Measurements from ENCODE around the gene AMZ1.
A peak's percentile ranks its signal among the peaks of the same experiment; 100 is the strongest.

The AMZ1 gene
- 0.20 to 4.9 (median 1.3) reads per million in 9 experiments for total RNA-seq

GRCh38 chr7:2687881-2688318 lies at the start of gene AMZ1:
Gene AMZ1, plus strand, starts transcription at chr7:2688202. Its CDS starts 12,250 bp downstream, at chr7:2700452.
- ATAC-seq (replicated peaks): no peak
- H3K27me3 Mint-ChIP-seq: peaks cover 37 to 71% of the 10 kb centered on the region in 2 donors

GRCh38 chr7:2638224-2638991 lies 49.6 kb upstream of the AMZ1 start:
- no peak overlapping the region for H3K27ac Mint-ChIP-seq
- H3K27me3 Mint-ChIP-seq: no peaks in the 10 kb centered on the region
- peaks cover 4% of the 10 kb centered on the region for H3K36me3 Mint-ChIP-seq (ENCODE audit: insufficient read depth)
- ATAC-seq (replicated peaks) (no peak), DNase-seq (no peak)
- no peak overlapping the region for H3K4me3 Mint-ChIP-seq
- no peaks in the 10 kb centered on the region for H3K9me3 Mint-ChIP-seq
- peaks cover 15% of the 10 kb centered on the region in 2 donors for H3K4me1 Mint-ChIP-seq (ENCODE audit: low read depth in 2 of 2)

More at GRCh38 chr7:2687881-2688318, at the start of gene AMZ1:
- peaks cover 2% of the 10 kb centered on the region for H3K36me3 Mint-ChIP-seq (ENCODE audit: insufficient read depth)
- no peak within 1 kb of the TSS for H3K27ac Mint-ChIP-seq
- no peaks in the 10 kb centered on the region for H3K9me3 Mint-ChIP-seq
- peaks cover 8 to 14% of the 10 kb centered on the region in 2 donors for H3K4me1 Mint-ChIP-seq (ENCODE audit: low read depth in 2 of 2)
- no peak for DNase-seq
- peak within 1 kb of the TSS; percentile 23 to 54 for H3K4me3 Mint-ChIP-seq

GRCh38 chr7:2639181-2639681 lies 48.8 kb upstream of the AMZ1 start:
- H3K4me3 Mint-ChIP-seq: no peak overlapping the region
- H3K36me3 Mint-ChIP-seq (ENCODE audit: insufficient read depth): peaks cover 7% of the 10 kb centered on the region
- no peak for ATAC-seq (replicated peaks)
- no peaks in the 10 kb centered on the region for H3K9me3 Mint-ChIP-seq
- H3K27ac Mint-ChIP-seq: peak overlapping the region in 1 of 2 donors; percentile 41
- H3K4me1 Mint-ChIP-seq (ENCODE audit: low read depth in 2 of 2): peaks cover 7 to 13% of the 10 kb centered on the region in 2 donors
- H3K27me3 Mint-ChIP-seq: no peaks in the 10 kb centered on the region
- DNase-seq: no peak

GRCh38 chr7:2639695-2640481 lies 48.1 kb upstream of the AMZ1 start:
- H3K4me1 Mint-ChIP-seq (ENCODE audit: low read depth in 2 of 2): peaks cover 10 to 19% of the 10 kb centered on the region in 2 donors
- H3K4me3 Mint-ChIP-seq: no peak overlapping the region
- no peaks in the 10 kb centered on the region for H3K27me3 Mint-ChIP-seq
- H3K36me3 Mint-ChIP-seq (ENCODE audit: insufficient read depth): peaks cover 9% of the 10 kb centered on the region
- DNase-seq (no peak), ATAC-seq (replicated peaks) (no peak)
- no peak overlapping the region for H3K27ac Mint-ChIP-seq
- no peaks in the 10 kb centered on the region for H3K9me3 Mint-ChIP-seq

- Mint-ChIP-seq H3K36me3 (ENCODE audit: insufficient read depth) (peaks cover 13% of the 10 kb centered on the region), H3K27me3 (no peaks in the 10 kb centered on the region), H3K4me1 (ENCODE audit: low read depth in 2 of 2) (peaks cover 16 to 25% of the 10 kb centered on the region in 2 donors), H3K9me3 (no peaks in the 10 kb centered on the region), H3K4me3 (no peak overlapping the region), H3K27ac (no peak overlapping the region)
- DNase-seq (no peak), ATAC-seq (replicated peaks) (no peak)
Measured at GRCh38 chr7:2640482-2640830, 47.5 kb upstream of the AMZ1 start.

- H3K27me3 Mint-ChIP-seq: no peaks in the 10 kb centered on the region
- no peaks in the 10 kb centered on the region for H3K9me3 Mint-ChIP-seq
- H3K36me3 Mint-ChIP-seq (ENCODE audit: insufficient read depth): peaks cover 14% of the 10 kb centered on the region
- peaks cover 20 to 27% of the 10 kb centered on the region in 2 donors for H3K4me1 Mint-ChIP-seq (ENCODE audit: low read depth in 2 of 2)
- no peak for DNase-seq
- H3K4me3 Mint-ChIP-seq: no peak overlapping the region
- no peak overlapping the region for H3K27ac Mint-ChIP-seq
- no peak for ATAC-seq (replicated peaks)
Measured at GRCh38 chr7:2640846-2641316, 47.1 kb upstream of the AMZ1 start.

- no peak overlapping the region for H3K4me3 Mint-ChIP-seq
- no peaks in the 10 kb centered on the region for H3K9me3 Mint-ChIP-seq
- ATAC-seq (replicated peaks): no peak
- H3K27me3 Mint-ChIP-seq: no peaks in the 10 kb centered on the region
- DNase-seq: no peak
- peaks cover 14% of the 10 kb centered on the region for H3K36me3 Mint-ChIP-seq (ENCODE audit: insufficient read depth)
- no peak overlapping the region for H3K27ac Mint-ChIP-seq
- peaks cover 14 to 22% of the 10 kb centered on the region in 2 donors for H3K4me1 Mint-ChIP-seq (ENCODE audit: low read depth in 2 of 2)
Measured at GRCh38 chr7:2641406-2642393, 46.3 kb upstream of the AMZ1 start.

GRCh38 chr7:2643386-2644219 lies 44.4 kb upstream of the AMZ1 start:
- Mint-ChIP-seq H3K36me3 (ENCODE audit: insufficient read depth) (peaks cover 14% of the 10 kb centered on the region), H3K4me1 (ENCODE audit: low read depth in 2 of 2) (peaks cover 14 to 22% of the 10 kb centered on the region in 2 donors), H3K4me3 (peak overlapping the region in 1 of 2 donors; percentile 84), H3K9me3 (no peaks in the 10 kb centered on the region), H3K27me3 (no peaks in the 10 kb centered on the region), H3K27ac (no peak overlapping the region)
- ATAC-seq (replicated peaks): no peak
- no peak for DNase-seq

GRCh38 chr7:2644220-2644561 lies 43.8 kb upstream of the AMZ1 start:
- ATAC-seq (replicated peaks) (no peak), DNase-seq (no peak)
- Mint-ChIP-seq H3K36me3 (ENCODE audit: insufficient read depth) (peaks cover 14% of the 10 kb centered on the region), H3K4me1 (ENCODE audit: low read depth in 2 of 2) (peaks cover 14 to 22% of the 10 kb centered on the region in 2 donors), H3K4me3 (peak overlapping the region; percentile 83 to 84), H3K27ac (no peak overlapping the region), H3K9me3 (no peaks in the 10 kb centered on the region), H3K27me3 (no peaks in the 10 kb centered on the region)

- Mint-ChIP-seq H3K9me3 (no peaks in the 10 kb centered on the region), H3K27ac (peak overlapping the region; percentile 55 to 89), H3K36me3 (ENCODE audit: insufficient read depth) (peaks cover 14% of the 10 kb centered on the region), H3K4me1 (ENCODE audit: low read depth in 2 of 2) (peaks cover 14 to 22% of the 10 kb centered on the region in 2 donors), H3K4me3 (peak overlapping the region; percentile 83 to 84), H3K27me3 (no peaks in the 10 kb centered on the region)
- ATAC-seq (replicated peaks) (peak; percentile 57), DNase-seq (no peak)
Measured at GRCh38 chr7:2644562-2645273, 43.3 kb upstream of the AMZ1 start.

GRCh38 chr7:2645274-2645868 lies 42.6 kb upstream of the AMZ1 start:
- no peaks in the 10 kb centered on the region for H3K9me3 Mint-ChIP-seq
- no peaks in the 10 kb centered on the region for H3K27me3 Mint-ChIP-seq
- DNase-seq (peak; percentile 40 to 47 (median 44)), ATAC-seq (replicated peaks) (peak; percentile 80)
- H3K27ac Mint-ChIP-seq: peak overlapping the region; percentile 55 to 89
- peaks cover 17% of the 10 kb centered on the region for H3K36me3 Mint-ChIP-seq (ENCODE audit: insufficient read depth)
- H3K4me1 Mint-ChIP-seq (ENCODE audit: low read depth in 2 of 2): peaks cover 14 to 22% of the 10 kb centered on the region in 2 donors
- peak overlapping the region; percentile 83 to 84 for H3K4me3 Mint-ChIP-seq
